ENCODE results near the gene PCDHB6.

GRCh38 chr5:141100243-141100805 is 49.5 kb upstream of the PCDHB6 start, which contains the start of gene PCDHB3:
- TF ChIP-seq CTCF (IDR thresholded peaks at IDR 0.05) (peak in 1 of 5 experiments; percentile 15), POLR2AphosphoS5 (IDR thresholded peaks at IDR 0.05) (no peak), POLR2A (IDR thresholded peaks at IDR 0.05) (no peak)
